ENCODE measurements around the gene SLC11A1. TPM values are rescaled to one million over a fixed set of nuclear protein-coding genes. Genes with fewer than 3 reads are reported as not detected.

SLC11A1 gene
- total and polyA plus RNA-seq, 3 donors from 2014 or later = 2.8 to 32.3 (median 12.7) TPM

- peak; percentile 71 for DNase-seq
- H3K9me3 ChIP-seq = no peaks in the 10 kb centered on the region
- no peaks in the 10 kb centered on the region for H3K36me3 ChIP-seq (ENCODE audit: low read depth, missing control alignments)
- H3K4me3 ChIP-seq = peak overlapping the region; percentile 97 to 99
- intact Hi-C loops (cut with DNase I; ENCODE audit: low total_unique reads) = loop anchor here (5.0 kb wide), 1 partner anchor 105 kb away; the partner anchor contains the start of gene TMBIM1
- TF ChIP-seq POLR2A (IDR thresholded peaks at IDR 0.05) (no peak), CTCF (IDR thresholded peaks at IDR 0.05) (no peak)
- H3K27me3 ChIP-seq = no peaks in the 10 kb centered on the region
- WGBS, 2 donors = 2% methylated on average over 22 to 27 of the region's 27 CpGs
- H3K27ac ChIP-seq = peak overlapping the region; percentile 98 to 99
- H3K4me1 ChIP-seq = peaks cover 30% of the 10 kb centered on the region
These were observed 14.8 kb downstream of the SLC11A1 start for GRCh38 chr2:218396688-218397462.

DNA sequence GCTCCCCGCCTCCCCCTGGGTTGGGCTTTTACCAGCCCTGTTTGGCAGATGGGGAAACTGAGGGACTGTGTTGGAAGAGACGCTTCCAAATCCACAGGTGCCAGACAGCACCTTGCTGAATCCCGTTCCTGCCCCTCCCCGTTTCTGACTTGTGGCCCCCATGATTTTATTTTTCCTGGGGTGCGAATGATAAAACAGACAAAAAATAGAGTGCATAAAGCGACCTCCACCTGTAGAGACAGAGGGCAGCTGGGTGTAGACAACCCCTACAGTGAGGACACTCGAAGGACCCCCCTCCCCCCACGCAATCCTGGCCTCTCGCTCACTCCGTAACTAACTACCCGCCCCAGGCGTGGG, 15.4 kb downstream of the SLC11A1 start:
- Histone ChIP-seq H3K4me1 (peaks cover 31% of the 10 kb centered on the region), H3K4me3 (peak overlapping the region; percentile 97 to 99), H3K36me3 (ENCODE audit: low read depth, missing control alignments) (no peaks in the 10 kb centered on the region), H3K9me3 (no peaks in the 10 kb centered on the region), H3K27ac (peak overlapping the region; percentile 98 to 99), H3K27me3 (no peaks in the 10 kb centered on the region)
- intact Hi-C loops (cut with DNase I; ENCODE audit: low total_unique reads) = loop anchor here (5.0 kb wide), 1 partner anchor 105 kb away; the partner anchor contains the start of gene TMBIM1
- WGBS, 2 donors = 4 to 6% methylated on average over 9 to 12 of the region's 12 CpGs
- TF ChIP-seq POLR2A (IDR thresholded peaks at IDR 0.05) = no peak
- no peak for TF ChIP-seq CTCF (IDR thresholded peaks at IDR 0.05)
- DNase-seq = no peak

DNA sequence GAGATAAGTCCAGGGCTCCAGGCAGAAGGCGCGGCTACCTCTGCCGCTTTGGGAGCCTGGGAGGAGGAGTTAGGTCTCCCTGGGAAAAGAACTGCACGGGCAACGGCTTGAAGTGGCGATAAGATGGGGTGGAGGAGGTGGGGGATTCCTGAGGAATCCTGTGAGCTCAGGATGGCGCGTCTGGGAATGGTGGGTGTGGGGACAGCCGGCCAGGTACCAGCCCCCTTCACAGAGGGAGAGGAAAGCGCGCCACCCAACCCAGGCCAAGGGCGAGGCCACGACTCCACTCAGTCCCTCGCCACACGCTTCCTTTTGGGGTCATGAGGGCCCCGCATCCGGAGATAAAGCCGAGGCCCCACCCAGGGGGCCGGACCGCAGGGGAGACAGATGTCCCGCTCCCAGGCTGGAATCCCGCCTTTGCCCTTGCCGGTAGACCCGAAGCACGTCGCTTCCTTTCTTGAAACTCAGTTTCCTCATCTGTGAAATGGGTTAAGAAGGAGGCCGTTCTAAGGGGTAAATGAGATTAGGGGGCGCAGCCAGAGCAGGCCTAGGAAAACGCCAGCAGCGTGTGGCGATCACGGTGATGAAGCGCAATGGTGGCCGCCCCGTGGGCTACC, 15.9 kb downstream of the SLC11A1 start:
- no peaks in the 10 kb centered on the region for H3K9me3 ChIP-seq
- no peaks in the 10 kb centered on the region for H3K36me3 ChIP-seq (ENCODE audit: low read depth, missing control alignments)
- H3K4me1 ChIP-seq = peaks cover 31% of the 10 kb centered on the region
- intact Hi-C loops (cut with DNase I; ENCODE audit: low total_unique reads) = loop anchor here (5.0 kb wide), 1 partner anchor 106 kb away; the partner anchor contains the start of gene TMBIM1
- TF ChIP-seq POLR2A (IDR thresholded peaks at IDR 0.05) (no peak), CTCF (IDR thresholded peaks at IDR 0.05) (no peak)
- no peaks in the 10 kb centered on the region for H3K27me3 ChIP-seq
- DNase-seq = peak; percentile 77
- H3K27ac ChIP-seq = peak overlapping the region; percentile 98 to 99
- 1% methylated on average over 35 of the region's 35 CpGs; no CpG with 5 or more reads in 1 of the 2 donors for WGBS, 2 donors
- H3K4me3 ChIP-seq = peak overlapping the region; percentile 97 to 99

- H3K9me3 ChIP-seq = no peaks in the 10 kb centered on the region
- WGBS, 2 donors = 1% methylated on average over 50 to 83 of the region's 95 CpGs
- peaks cover 31% of the 10 kb centered on the region for H3K4me1 ChIP-seq
- H3K27ac ChIP-seq = peak overlapping the region; percentile 98 to 99
- peak; percentile 66 for DNase-seq
- intact Hi-C loops (cut with DNase I; ENCODE audit: low total_unique reads) = loop anchor here (5.0 kb wide), 1 partner anchor 106 kb away; the partner anchor contains the start of gene TMBIM1
- H3K36me3 ChIP-seq (ENCODE audit: low read depth, missing control alignments) = no peaks in the 10 kb centered on the region
- peak overlapping the region; percentile 97 to 99 for H3K4me3 ChIP-seq
- TF ChIP-seq POLR2A (IDR thresholded peaks at IDR 0.05) (no peak), CTCF (IDR thresholded peaks at IDR 0.05) (peak in 1 of 3 experiments; percentile 8)
- no peaks in the 10 kb centered on the region for H3K27me3 ChIP-seq
These were observed 16.6 kb downstream of the SLC11A1 start for GRCh38 chr2:218398437-218399390.
